Measurements from ENCODE around the gene AFP.

Gene AFP

DNA sequence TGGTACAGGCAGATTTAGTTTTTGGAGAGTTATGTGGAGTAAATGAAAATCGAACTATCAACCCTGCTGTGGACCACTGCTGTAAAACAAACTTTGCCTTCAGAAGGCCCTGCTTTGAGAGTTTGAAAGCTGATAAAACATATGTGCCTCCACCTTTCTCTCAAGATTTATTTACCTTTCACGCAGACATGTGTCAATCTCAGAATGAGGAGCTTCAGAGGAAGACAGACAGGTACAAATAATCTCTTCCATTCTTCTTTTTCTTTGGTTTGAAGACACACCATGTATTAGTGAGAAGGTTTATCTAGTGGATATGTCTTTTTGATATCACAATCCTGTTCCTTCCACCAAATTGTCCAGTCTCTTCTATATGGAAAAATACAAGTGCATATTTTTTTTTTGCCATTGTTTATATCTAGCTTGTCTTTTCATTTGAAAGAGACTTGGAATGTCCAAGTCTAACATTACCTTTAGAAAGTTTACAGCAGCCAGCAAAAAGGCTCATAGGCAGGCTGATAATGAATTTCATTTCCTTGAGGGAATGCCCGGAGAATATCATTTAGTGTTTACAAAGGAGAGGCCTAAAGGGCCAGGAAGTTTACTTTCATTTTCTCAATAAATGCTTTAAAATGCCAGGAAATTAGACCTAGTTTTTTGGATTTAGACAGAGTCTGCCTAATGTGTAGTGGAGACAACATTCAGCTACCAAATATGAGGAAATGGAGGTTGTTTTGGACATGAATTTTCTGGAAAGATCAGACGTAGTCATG, 64.2 kb downstream of the AFP start:
- TF ChIP-seq POLR2AphosphoS5 (IDR thresholded peaks at IDR 0.05; ENCODE audit: low read depth, low read length) (no peak), SIN3A (IDR thresholded peaks at IDR 0.05; ENCODE audit: borderline replicate concordance, insufficient read depth, low read length) (no peak), TAF1 (IDR thresholded peaks at IDR 0.05; ENCODE audit: borderline replicate concordance, insufficient read depth, low read length) (no peak), FOXP2 (optimal IDR thresholded peaks at IDR 0.05; ENCODE audit: borderline replicate concordance, extremely low read depth, extremely low read length, insufficient read depth) (no peak)
- TF ChIP-seq, protein P1, sequence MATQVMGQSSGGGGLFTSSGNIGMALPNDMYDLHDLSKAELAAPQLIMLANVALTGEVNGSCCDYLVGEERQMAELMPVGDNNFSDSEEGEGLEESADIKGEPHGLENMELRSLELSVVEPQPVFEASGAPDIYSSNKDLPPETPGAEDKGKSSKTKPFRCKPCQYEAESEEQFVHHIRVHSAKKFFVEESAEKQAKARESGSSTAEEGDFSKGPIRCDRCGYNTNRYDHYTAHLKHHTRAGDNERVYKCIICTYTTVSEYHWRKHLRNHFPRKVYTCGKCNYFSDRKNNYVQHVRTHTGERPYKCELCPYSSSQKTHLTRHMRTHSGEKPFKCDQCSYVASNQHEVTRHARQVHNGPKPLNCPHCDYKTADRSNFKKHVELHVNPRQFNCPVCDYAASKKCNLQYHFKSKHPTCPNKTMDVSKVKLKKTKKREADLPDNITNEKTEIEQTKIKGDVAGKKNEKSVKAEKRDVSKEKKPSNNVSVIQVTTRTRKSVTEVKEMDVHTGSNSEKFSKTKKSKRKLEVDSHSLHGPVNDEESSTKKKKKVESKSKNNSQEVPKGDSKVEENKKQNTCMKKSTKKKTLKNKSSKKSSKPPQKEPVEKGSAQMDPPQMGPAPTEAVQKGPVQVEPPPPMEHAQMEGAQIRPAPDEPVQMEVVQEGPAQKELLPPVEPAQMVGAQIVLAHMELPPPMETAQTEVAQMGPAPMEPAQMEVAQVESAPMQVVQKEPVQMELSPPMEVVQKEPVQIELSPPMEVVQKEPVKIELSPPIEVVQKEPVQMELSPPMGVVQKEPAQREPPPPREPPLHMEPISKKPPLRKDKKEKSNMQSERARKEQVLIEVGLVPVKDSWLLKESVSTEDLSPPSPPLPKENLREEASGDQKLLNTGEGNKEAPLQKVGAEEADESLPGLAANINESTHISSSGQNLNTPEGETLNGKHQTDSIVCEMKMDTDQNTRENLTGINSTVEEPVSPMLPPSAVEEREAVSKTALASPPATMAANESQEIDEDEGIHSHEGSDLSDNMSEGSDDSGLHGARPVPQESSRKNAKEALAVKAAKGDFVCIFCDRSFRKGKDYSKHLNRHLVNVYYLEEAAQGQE (IDR thresholded peaks at IDR 0.05; ENCODE audit: insufficient read depth in 1 of 2, low read depth in 2 of 2, low read length in 2 of 2): no peak

DNA sequence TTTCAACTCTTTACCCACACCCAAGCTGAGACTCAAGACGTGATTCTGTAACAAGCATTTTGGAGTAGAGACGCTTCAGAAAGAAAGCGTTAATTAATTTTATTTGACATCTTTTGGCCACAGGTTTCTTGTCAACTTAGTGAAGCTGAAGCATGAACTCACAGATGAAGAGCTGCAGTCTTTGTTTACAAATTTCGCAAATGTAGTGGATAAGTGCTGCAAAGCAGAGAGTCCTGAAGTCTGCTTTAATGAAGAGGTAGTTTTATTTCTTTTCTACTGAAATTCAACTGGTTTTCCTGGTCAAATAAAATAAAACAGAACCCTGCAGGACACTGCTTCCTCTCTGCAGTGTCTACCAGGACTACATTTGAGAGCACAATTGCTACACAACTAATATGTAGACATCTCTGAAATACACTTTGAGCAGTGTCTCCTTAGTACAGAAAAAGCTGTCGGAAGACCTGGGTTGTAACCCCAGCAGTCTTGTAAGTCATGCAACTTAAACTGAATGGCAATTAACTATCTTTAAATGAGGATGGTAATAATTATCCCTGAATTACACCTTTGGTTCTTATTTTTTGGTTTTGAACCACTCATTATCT, 65.7 kb downstream of the AFP start:
- TF ChIP-seq POLR2AphosphoS5 (IDR thresholded peaks at IDR 0.05; ENCODE audit: low read depth, low read length) (no peak), FOXP2 (optimal IDR thresholded peaks at IDR 0.05; ENCODE audit: borderline replicate concordance, extremely low read depth, extremely low read length, insufficient read depth) (no peak), TAF1 (IDR thresholded peaks at IDR 0.05; ENCODE audit: borderline replicate concordance, insufficient read depth, low read length) (no peak)

- TF ChIP-seq SIN3A (IDR thresholded peaks at IDR 0.05; ENCODE audit: borderline replicate concordance, insufficient read depth, low read length): no peak
- no peak for TF ChIP-seq FOXP2 (optimal IDR thresholded peaks at IDR 0.05; ENCODE audit: borderline replicate concordance, extremely low read depth, extremely low read length, insufficient read depth)
- TF ChIP-seq, protein P1 (IDR thresholded peaks at IDR 0.05; ENCODE audit: insufficient read depth in 1 of 2, low read depth in 2 of 2, low read length in 2 of 2): no peak
- TF ChIP-seq TAF1 (IDR thresholded peaks at IDR 0.05; ENCODE audit: borderline replicate concordance, insufficient read depth, low read length): no peak
- no peak for TF ChIP-seq POLR2AphosphoS5 (IDR thresholded peaks at IDR 0.05; ENCODE audit: low read depth, low read length)
Observed at GRCh38 chr4:73505567-73505966, 69.5 kb downstream of the AFP start.
